Measurements from ENCODE around the gene L1TD1. TPM values are rescaled to one million over a fixed set of nuclear protein-coding genes. Genes with fewer than 3 reads are reported as not detected.

The L1TD1 gene
- total and polyA plus RNA-seq, 2 donors (not counting 3 experiments of a cell fraction or from before 2014, with no cell fraction given), result 0.01 TPM; not detected in 1

DNA sequence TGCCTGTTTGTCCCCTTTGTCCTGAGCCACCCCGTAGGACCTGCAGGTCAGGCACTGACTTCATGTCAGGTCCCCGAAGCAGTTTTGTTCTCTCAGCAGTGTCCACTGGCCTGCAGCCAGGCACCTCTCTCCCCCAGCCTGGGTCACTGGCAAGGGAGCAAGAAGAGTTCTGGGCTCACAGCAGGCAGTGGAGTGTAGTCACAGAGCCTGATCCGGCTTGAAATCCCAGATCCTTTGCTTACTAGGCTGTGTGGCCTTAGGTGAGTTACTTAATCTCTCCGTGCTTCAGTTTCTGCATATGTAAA is 34.2 kb downstream of the L1TD1 start:
- no peak overlapping the region for H3K4me3 ChIP-seq (replicated peaks in 1 of 3; ENCODE audit: insufficient read depth in 1 of 3, low read depth in 1 of 3, low read length in 3 of 3)
- FAIRE-seq (no peak), DNase-seq (ENCODE audit: low read depth, low spot score) (no peak)
- dilution Hi-C loops (cut with MboI; ENCODE audit: extremely low pct_ligation_motif_present, low sequenced_read_pairs) (no loop called here), intact Hi-C loops (cut with micrococcal nuclease) (no loop called here)
- H3K9ac ChIP-seq (replicated peaks; ENCODE audit: extremely low read depth, insufficient read depth, low read length), result no peak overlapping the region
- no peaks in the 10 kb centered on the region for H3K4me1 ChIP-seq (ENCODE audit: control insufficient read depth, extremely low read depth, insufficient read depth, low read length)
- H2AFZ ChIP-seq (ENCODE audit: low read depth, low read length), result no peak overlapping the region
- H3K4me2 ChIP-seq (ENCODE audit: insufficient read depth, low read length), result no peak overlapping the region
- H3K9me1 ChIP-seq (replicated peaks; ENCODE audit: control insufficient read depth, extremely low read depth, insufficient read depth, low read length), result no peaks in the 10 kb centered on the region
- H3K79me2 ChIP-seq (ENCODE audit: control insufficient read depth, insufficient read depth, low read length), result no peaks in the 10 kb centered on the region
- ChIA-PET CTCF (no interaction called here), POLR2A (no interaction called here)
- H3K27ac ChIP-seq (ENCODE audit: insufficient read depth, low read depth, low read length), result no peak overlapping the region
- H4K20me1 ChIP-seq (replicated peaks; ENCODE audit: control insufficient read depth, extremely low read depth, insufficient read depth, low read length), result no peaks in the 10 kb centered on the region
- BruUV-seq (replicated peaks), result no TSS peak
- no peaks in the 10 kb centered on the region for H3K27me3 ChIP-seq (ENCODE audit: control insufficient read depth in 2 of 2, insufficient read depth in 2 of 2, low read length in 2 of 2)
- TF ChIP-seq MAX (IDR thresholded peaks at IDR 0.05; ENCODE audit: insufficient read depth, insufficient read length) (no peak), CTCF (IDR thresholded peaks at IDR 0.05; ENCODE audit: extremely low read depth in 1 of 2, insufficient read depth in 1 of 2, low read depth in 1 of 2, low read length in 2 of 2) (no peak)
- H3K9me3 ChIP-seq (replicated peaks; ENCODE audit: control insufficient read depth, insufficient read depth, low read length), result no peaks in the 10 kb centered on the region
- H3K36me3 ChIP-seq (ENCODE audit: control insufficient read depth in 2 of 2, extremely low read depth in 1 of 2, insufficient read depth in 2 of 2, low read length in 2 of 2), result no peaks in the 10 kb centered on the region

DNA sequence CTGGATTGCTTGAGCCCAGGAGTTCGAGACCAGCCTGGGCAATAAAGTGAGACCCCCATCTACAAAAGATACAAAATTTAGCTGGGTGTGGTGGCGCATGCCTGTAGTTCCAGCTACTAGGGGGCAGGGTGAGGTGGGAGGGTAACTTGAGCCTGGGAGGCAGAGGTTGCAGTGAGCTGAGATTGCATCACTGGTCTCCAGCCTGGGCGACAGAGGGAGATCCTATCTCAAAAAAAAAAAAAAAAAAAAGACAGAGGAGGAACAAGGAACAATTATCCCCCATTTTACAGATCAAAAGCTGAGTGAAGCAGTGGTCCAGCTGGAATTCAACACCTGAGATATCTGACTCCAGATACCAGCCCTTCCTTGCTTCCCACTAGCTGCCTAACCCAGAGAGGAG is 34.8 kb downstream of the L1TD1 start:
- POLR2A ChIA-PET, result no interaction called here
- H3K9ac ChIP-seq (replicated peaks; ENCODE audit: extremely low read depth, insufficient read depth, low read length), result no peak overlapping the region
- FAIRE-seq, result no peak
- no peaks in the 10 kb centered on the region for H4K20me1 ChIP-seq (replicated peaks; ENCODE audit: control insufficient read depth, extremely low read depth, insufficient read depth, low read length)
- H3K79me2 ChIP-seq (ENCODE audit: control insufficient read depth, insufficient read depth, low read length), result no peaks in the 10 kb centered on the region
- no peak overlapping the region for H3K4me2 ChIP-seq (ENCODE audit: insufficient read depth, low read length)
- H3K36me3 ChIP-seq (ENCODE audit: control insufficient read depth in 2 of 2, extremely low read depth in 1 of 2, insufficient read depth in 2 of 2, low read length in 2 of 2), result no peaks in the 10 kb centered on the region
- H3K27me3 ChIP-seq (ENCODE audit: control insufficient read depth in 2 of 2, insufficient read depth in 2 of 2, low read length in 2 of 2), result no peaks in the 10 kb centered on the region
- no TSS peak for BruUV-seq (replicated peaks)
- no peak for DNase-seq (ENCODE audit: low read depth, low spot score)
- no peak overlapping the region for H3K4me3 ChIP-seq (replicated peaks in 1 of 3; ENCODE audit: insufficient read depth in 1 of 3, low read depth in 1 of 3, low read length in 3 of 3)
- H3K27ac ChIP-seq (ENCODE audit: insufficient read depth, low read depth, low read length), result no peak overlapping the region
- no peaks in the 10 kb centered on the region for H3K9me3 ChIP-seq (replicated peaks; ENCODE audit: control insufficient read depth, insufficient read depth, low read length)
- TF ChIP-seq MAX (IDR thresholded peaks at IDR 0.05; ENCODE audit: insufficient read depth, insufficient read length), result no peak
- TF ChIP-seq GATA2 (IDR thresholded peaks at IDR 0.05; ENCODE audit: insufficient read depth, insufficient read length, low read depth, low read length), result no peak
- no peak for TF ChIP-seq FOS (IDR thresholded peaks at IDR 0.05; ENCODE audit: borderline replicate concordance, insufficient read depth, low read length)
- TF ChIP-seq JUN (IDR thresholded peaks at IDR 0.05; ENCODE audit: borderline replicate concordance, insufficient read depth, insufficient read length, low read depth), result no peak
- TF ChIP-seq MYC (IDR thresholded peaks at IDR 0.05; ENCODE audit: low read depth, low read length), result no peak
- no peak for TF ChIP-seq POLR2AphosphoS5 (IDR thresholded peaks at IDR 0.05; ENCODE audit: insufficient read depth, low read depth, low read length)
- TF ChIP-seq EZH2 (IDR thresholded peaks at IDR 0.05; ENCODE audit: borderline replicate concordance, low read depth, low read length, severe bottlenecking), result no peak
- TF ChIP-seq POLR2A (IDR thresholded peaks at IDR 0.05; ENCODE audit: low read depth, low read length), result no peak
- TF ChIP-seq CTCF (IDR thresholded peaks at IDR 0.05; ENCODE audit: extremely low read depth in 1 of 2, insufficient read depth in 1 of 2, low read depth in 1 of 2, low read length in 2 of 2), result no peak
- H3K4me1 ChIP-seq (ENCODE audit: control insufficient read depth, extremely low read depth, insufficient read depth, low read length), result no peaks in the 10 kb centered on the region
- intact Hi-C loops (cut with micrococcal nuclease), result no loop called here
- CTCF ChIA-PET, result no interaction called here
- dilution Hi-C loops (cut with MboI; ENCODE audit: extremely low pct_ligation_motif_present, low sequenced_read_pairs), result no loop called here
- no peak overlapping the region for H2AFZ ChIP-seq (ENCODE audit: low read depth, low read length)
- no peaks in the 10 kb centered on the region for H3K9me1 ChIP-seq (replicated peaks; ENCODE audit: control insufficient read depth, extremely low read depth, insufficient read depth, low read length)
